ENCODE results near the gene EIF4ENIF1.
"Not testable (repeated sequence)": the region's sequence is repeated elsewhere in the genome, so short reads cannot be mapped to it uniquely, and the experiment has no call there.

DNA sequence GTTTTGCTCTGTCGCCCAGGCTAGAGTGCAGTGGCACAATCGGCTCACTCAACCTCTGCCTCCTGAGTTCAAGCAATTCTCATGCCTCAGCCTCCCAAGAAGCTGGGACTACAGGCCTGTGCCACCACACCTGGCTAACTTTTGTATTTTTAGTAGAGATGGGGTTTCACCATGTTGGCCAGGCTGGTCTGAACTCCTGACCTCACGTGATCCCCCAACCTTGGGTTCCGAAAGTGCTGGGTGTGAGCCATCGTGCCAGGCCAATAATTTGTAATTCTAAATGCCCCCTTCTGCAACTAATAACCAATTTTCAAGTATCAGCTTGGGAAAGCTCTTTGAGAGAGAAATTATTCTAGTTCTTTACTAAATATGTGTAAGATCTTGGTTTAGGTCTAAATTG lies 3.7 kb upstream of the EIF4ENIF1 start:
- TF ChIP-seq, protein P1, sequence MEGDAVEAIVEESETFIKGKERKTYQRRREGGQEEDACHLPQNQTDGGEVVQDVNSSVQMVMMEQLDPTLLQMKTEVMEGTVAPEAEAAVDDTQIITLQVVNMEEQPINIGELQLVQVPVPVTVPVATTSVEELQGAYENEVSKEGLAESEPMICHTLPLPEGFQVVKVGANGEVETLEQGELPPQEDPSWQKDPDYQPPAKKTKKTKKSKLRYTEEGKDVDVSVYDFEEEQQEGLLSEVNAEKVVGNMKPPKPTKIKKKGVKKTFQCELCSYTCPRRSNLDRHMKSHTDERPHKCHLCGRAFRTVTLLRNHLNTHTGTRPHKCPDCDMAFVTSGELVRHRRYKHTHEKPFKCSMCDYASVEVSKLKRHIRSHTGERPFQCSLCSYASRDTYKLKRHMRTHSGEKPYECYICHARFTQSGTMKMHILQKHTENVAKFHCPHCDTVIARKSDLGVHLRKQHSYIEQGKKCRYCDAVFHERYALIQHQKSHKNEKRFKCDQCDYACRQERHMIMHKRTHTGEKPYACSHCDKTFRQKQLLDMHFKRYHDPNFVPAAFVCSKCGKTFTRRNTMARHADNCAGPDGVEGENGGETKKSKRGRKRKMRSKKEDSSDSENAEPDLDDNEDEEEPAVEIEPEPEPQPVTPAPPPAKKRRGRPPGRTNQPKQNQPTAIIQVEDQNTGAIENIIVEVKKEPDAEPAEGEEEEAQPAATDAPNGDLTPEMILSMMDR (IDR thresholded peaks at IDR 0.05): not testable (repeated sequence)
- not testable (repeated sequence) for TF ChIP-seq POLR2A (IDR thresholded peaks at IDR 0.05)
